Transverse colon (tissue), 4 donors: ENCODE measurements around the gene CEP104. TPM values are rescaled to one million over a fixed set of nuclear protein-coding genes. Genes with fewer than 3 reads are reported as not detected.

Experiments used
- DNase-seq: peaks from one replicate; pipeline ENCODE4 v3.0.0-alpha.2; 2019
- H3K27ac ChIP-seq, 4 donors: fragments of 200-600 bp; sonication (generic); 2 replicates each; pipeline ENCODE4 v1.5.1; 2016 to 2018; ENCODE audit warnings: inconsistent platforms in 4 of 4
- H3K27me3 ChIP-seq: fragments of 200-600 bp; sonication (generic); 2 replicates; pipeline ENCODE4 v1.5.1; 2017; ENCODE audit warnings: inconsistent platforms
- H3K36me3 ChIP-seq, 4 donors: fragments of 200-600 bp; sonication (generic); 2 replicates each; pipeline ENCODE4 v1.5.1; 2017 to 2019; ENCODE audit warnings: inconsistent platforms in 4 of 4
- H3K4me1 ChIP-seq, 4 donors: fragments of 200-600 bp; sonication (generic); 2 replicates each; pipeline ENCODE4 v1.5.1; 2017 to 2020; ENCODE audit warnings: inconsistent platforms in 4 of 4
- H3K4me3 ChIP-seq, 4 donors: fragments of 200-600 bp; sonication (generic); 1 replicate in 1 of 4; 2 replicates in 3 of 4; pipeline versions ENCODE4 v1.5.1 to v1.6.1; 2017 to 2019; ENCODE audit warnings: inconsistent platforms in 4 of 4
- H3K9me3 ChIP-seq, 2 donors: fragments of 200-600 bp; sonication (generic); 2 replicates each; pipeline ENCODE4 v1.5.1; 2017 to 2019; ENCODE audit warnings: inconsistent platforms in 2 of 2
- EP300 ChIP-seq: sonication (generic); formaldehyde crosslinking; IDR thresholded peaks from one replicate; pipeline ENCODE4 v1.6.1; 2017; ENCODE audit warnings: antibody characterized with exemption, low read depth
- POLR2A ChIP-seq: fragments of 450-650 bp; IDR thresholded peaks from one replicate; pipeline ENCODE4 v1.6.1; 2016; ENCODE audit warnings: antibody characterized with exemption, mild to moderate bottlenecking, moderate library complexity
- POLR2AphosphoS5 ChIP-seq, 3 donors: sonication (generic); formaldehyde crosslinking; IDR thresholded peaks; one replicate each; pipeline ENCODE4 v1.6.1; 2016; ENCODE audit warnings: antibody characterized with exemption in 3 of 3
- WGBS, 2 donors: methylation state at CpG; one replicate each; pipeline ENCODE4 v1.1.5; 2018; ENCODE audit warnings: low coverage in 1 of 2; 5-methylcytosine and 5-hydroxymethylcytosine counted together
- in situ Hi-C, 4 donors: fragments of 200-750 bp; cut with MboI; loops; one replicate each; pipeline versions ENCODE4 v1.15.0 to v1.15.1; 2017; ENCODE audit warnings: low sequenced_read_pairs in 3 of 4, low pct_ligation_motif_present in 1 of 4, low pct_unique_long_range_greater_than_20kb in 1 of 4
- intact Hi-C: fragments of 100-400 bp; cut with DNase I; formaldehyde crosslinking; loops from one replicate; pipeline ENCODE4 v1.15.1; 2023; ENCODE audit warnings: low total_unique reads
- total RNA-seq, 4 donors: library from RNA; depleted of rRNA; stranded (reverse); fragments of >200 nt; gene quantifications; one replicate each; pipeline ENCODE4 v1.1.0, GENCODE V29; 2016
- TF ChIP-seq, protein P1 (sequence below), 5 experiments: fragments of 200-600 bp in 3 of 5; fragments of 450-650 bp in 2 of 5; sonication (generic) in 3 of 5; IDR thresholded peaks; 1 replicate in 2 of 5; 2 replicates in 3 of 5; pipeline ENCODE4 v1.5.1; 2016 to 2017; ENCODE audit warnings: antibody characterized with exemption in 5 of 5, inconsistent platforms in 3 of 5, mild to moderate bottlenecking in 2 of 5, moderate library complexity in 1 of 5

The CEP104 gene
- total RNA-seq, result 10 to 100 TPM; 34.4 to 57.7 (median 43.5) TPM

DNA sequence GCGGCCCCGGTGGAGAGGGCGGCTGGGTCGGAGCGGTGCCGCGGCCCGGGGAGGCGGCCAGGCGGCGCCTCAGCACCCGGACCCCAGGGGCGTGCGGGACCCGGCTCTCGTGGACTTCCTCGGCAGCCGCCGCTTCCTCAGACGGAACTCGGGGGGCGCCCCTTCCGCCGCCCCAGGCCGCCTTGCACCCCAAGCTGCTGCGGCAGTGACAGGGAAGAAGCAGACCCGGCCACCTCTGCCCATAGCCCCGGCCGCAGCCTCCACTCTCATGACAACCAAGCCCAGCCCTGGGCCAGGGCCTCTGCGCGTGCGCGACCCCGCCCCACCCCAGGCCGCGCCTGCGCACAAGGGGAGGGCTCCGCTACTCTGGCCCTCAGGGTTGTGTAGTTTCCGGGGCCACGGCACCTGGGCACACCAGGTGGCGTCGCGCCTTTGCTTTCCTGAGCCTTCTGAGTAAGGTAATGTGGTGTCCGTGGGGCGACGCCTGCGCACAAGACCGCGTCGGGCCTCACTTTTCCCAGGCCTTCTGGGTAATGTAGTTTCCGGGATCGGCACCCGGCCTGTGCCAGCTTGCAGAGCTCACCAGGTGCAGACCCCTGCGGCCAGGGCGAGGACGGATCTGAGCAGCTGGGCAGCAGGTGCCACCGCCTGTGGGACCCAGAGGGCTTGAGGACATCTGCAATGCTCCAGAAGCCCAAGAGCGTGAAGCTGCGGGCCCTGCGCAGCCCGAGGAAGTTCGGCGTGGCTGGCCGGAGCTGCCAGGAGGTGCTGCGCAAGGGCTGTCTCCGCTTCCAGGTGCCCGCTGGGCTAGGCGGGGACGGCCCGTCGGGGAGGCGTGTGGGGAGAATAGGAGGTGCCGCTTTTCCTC lies at the start of gene CEP104, which contains the start of gene DFFB:
Gene CEP104, minus strand, starts transcription at position 289 of the 868 bp plus-strand sequence. CDS start 4,804 bp downstream, outside the sequence.
Gene DFFB, plus strand, starts transcription at position 554 of the 868 bp plus-strand sequence. Its CDS starts 128 bp downstream, at position 682.
- H3K27me3 ChIP-seq, result no peaks in the 10 kb centered on the region
- H3K4me3 ChIP-seq, result peak within 1 kb of the TSS; percentile 68 to 91 (median 85)
- intact Hi-C loops (no loop called here), in situ Hi-C loops (no loop called here)
- H3K36me3 ChIP-seq, result no peaks in the 10 kb centered on the region
- WGBS, 2 donors, result 1% methylated on average over 45 of the region's 73 CpGs; no CpG with 5 or more reads in 1 of the 2 donors
- peak; percentile 97 for DNase-seq
- no peaks in the 10 kb centered on the region for H3K9me3 ChIP-seq
- H3K27ac ChIP-seq, result peak within 1 kb of the TSS; percentile 78 to 88 (median 83)
- TF ChIP-seq, protein P1, sequence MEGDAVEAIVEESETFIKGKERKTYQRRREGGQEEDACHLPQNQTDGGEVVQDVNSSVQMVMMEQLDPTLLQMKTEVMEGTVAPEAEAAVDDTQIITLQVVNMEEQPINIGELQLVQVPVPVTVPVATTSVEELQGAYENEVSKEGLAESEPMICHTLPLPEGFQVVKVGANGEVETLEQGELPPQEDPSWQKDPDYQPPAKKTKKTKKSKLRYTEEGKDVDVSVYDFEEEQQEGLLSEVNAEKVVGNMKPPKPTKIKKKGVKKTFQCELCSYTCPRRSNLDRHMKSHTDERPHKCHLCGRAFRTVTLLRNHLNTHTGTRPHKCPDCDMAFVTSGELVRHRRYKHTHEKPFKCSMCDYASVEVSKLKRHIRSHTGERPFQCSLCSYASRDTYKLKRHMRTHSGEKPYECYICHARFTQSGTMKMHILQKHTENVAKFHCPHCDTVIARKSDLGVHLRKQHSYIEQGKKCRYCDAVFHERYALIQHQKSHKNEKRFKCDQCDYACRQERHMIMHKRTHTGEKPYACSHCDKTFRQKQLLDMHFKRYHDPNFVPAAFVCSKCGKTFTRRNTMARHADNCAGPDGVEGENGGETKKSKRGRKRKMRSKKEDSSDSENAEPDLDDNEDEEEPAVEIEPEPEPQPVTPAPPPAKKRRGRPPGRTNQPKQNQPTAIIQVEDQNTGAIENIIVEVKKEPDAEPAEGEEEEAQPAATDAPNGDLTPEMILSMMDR (IDR thresholded peaks at IDR 0.05), result peak in 4 of 5 experiments; percentile 11 to 51 (median 30)
- TF ChIP-seq POLR2A, result peak; percentile 74
- TF ChIP-seq POLR2AphosphoS5 (IDR thresholded peaks at IDR 0.05), result peak; percentile 76 to 88 (median 77)
- no peak for TF ChIP-seq EP300
- H3K4me1 ChIP-seq, result peaks cover 14 to 27% (median 23%) of the 10 kb centered on the region in 4 donors

DNA sequence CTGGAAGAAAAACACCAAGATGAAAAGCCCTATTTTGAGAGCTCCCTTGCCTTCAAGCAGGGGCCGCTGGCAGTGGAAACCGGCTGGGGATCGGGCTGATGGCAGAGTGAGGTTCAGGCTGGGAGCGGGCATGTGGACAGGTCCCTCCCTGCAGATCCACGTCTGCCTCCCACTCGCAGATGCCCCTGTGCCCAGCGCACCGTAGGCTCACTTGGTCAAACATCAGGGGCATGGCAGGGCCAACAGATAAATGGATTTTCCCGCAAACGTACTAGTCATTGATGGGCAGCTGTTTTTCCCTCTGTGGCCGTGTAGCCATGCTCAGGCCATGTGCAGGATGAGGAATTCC lies 49.6 kb upstream of the CEP104 start:
- Histone ChIP-seq H3K9me3 (no peaks in the 10 kb centered on the region), H3K36me3 (no peaks in the 10 kb centered on the region), H3K27ac (no peak overlapping the region), H3K4me1 (peaks cover 0 to 18% (median 11%) of the 10 kb centered on the region in 4 donors), H3K27me3 (no peaks in the 10 kb centered on the region), H3K4me3 (no peak overlapping the region)
- no peak for DNase-seq
- intact Hi-C loops (no loop called here), in situ Hi-C loops (no loop called here)
- WGBS, 2 donors, result 90% methylated on average over 11 of the region's 11 CpGs; no CpG with 5 or more reads in 1 of the 2 donors
- no peak for TF ChIP-seq POLR2A
- TF ChIP-seq, protein P1 (IDR thresholded peaks at IDR 0.05), result no peak
- no peak for TF ChIP-seq EP300

DNA sequence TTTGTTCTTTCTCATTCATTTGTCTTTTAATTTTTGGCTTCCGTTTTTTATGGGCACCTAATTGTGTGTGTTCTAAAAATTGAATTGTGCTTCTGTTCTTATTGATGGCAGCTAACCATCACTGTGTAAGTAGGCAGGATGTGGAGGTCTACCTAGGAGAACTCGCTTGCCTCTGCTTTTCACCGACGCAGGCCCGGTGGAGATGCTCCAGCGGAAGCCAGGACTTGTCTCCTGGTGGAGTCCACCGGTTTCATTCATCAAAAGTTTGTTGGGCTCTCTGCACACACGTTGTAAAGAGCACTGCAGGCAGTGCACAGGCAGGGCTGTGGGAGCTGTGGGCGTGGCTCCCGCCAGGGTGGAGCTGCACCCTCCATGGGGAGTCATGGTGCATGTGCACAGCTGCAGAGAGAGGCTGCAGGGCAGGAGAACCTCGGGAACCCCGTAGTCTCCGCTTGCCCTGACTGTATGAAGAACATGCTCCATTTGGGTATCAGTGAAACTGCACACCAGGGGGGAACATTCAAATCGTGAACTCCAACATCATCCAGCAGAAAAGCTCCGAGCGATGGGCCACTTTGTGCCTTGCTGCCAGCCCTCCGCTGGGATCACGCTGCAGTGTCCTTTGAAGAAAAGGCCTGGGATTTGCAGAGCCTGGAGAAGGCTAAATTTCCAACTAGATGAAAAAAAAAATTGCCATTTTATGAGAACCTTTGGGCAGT lies 49.1 kb upstream of the CEP104 start:
- Histone ChIP-seq H3K4me3 (no peak overlapping the region), H3K27ac (no peak overlapping the region), H3K27me3 (no peaks in the 10 kb centered on the region), H3K9me3 (no peaks in the 10 kb centered on the region), H3K36me3 (no peaks in the 10 kb centered on the region), H3K4me1 (peaks cover 0 to 21% (median 12%) of the 10 kb centered on the region in 4 donors)
- intact Hi-C loops, result no loop called here
- in situ Hi-C loops, result no loop called here
- DNase-seq, result no peak
- TF ChIP-seq POLR2A (no peak), POLR2AphosphoS5 (IDR thresholded peaks at IDR 0.05) (no peak), EP300 (no peak)
- TF ChIP-seq, protein P1 (IDR thresholded peaks at IDR 0.05), result no peak
- WGBS, 2 donors, result 78 to 97% methylated on average over 4 to 18 of the region's 18 CpGs

DNA sequence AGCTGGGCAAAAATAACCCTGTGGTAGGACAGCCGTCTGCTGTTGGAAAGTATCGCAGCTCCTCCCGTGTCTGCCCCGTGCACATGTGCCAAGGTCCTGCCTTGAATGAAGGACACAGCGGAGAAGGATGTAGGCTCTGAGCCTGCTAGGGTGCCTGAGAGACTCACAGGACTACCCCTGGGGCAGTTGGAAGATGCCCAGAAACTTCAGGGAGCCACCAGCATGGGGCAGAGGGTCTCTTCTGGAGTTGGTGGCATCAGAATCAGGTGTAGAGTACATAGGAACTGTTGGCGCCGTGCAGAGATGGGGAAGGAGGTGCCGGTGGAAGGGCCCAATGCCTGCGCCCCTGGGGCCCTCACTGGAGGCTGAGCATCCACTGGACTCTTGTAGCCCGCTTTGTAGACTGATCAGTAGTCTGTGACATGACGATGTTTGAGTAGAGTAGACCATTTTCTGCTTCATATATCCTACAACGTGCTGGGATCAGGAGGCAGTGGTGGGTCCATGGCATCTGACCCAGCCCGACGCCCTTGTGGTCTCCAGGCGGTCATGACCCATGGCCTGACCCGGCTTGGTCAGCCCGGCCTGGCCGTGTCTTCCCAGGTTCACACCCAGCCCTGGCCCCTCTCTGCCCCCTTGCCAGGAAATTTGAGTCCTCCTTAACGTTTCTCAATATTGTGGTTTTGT lies 48.4 kb upstream of the CEP104 start:
- in situ Hi-C loops, result no loop called here

More for the DNA sequence above, 48.4 kb upstream of the CEP104 start:
- Histone ChIP-seq H3K27me3 (no peaks in the 10 kb centered on the region), H3K9me3 (no peaks in the 10 kb centered on the region), H3K4me1 (peaks cover 0 to 19% (median 12%) of the 10 kb centered on the region in 4 donors), H3K27ac (no peak overlapping the region), H3K36me3 (no peaks in the 10 kb centered on the region), H3K4me3 (no peak overlapping the region)
- TF ChIP-seq POLR2A (no peak), POLR2AphosphoS5 (IDR thresholded peaks at IDR 0.05) (no peak), EP300 (no peak)
- TF ChIP-seq, protein P1 (IDR thresholded peaks at IDR 0.05), result no peak
- intact Hi-C loops, result no loop called here
- no peak for DNase-seq
- 90 to 91% methylated on average over 8 to 19 of the region's 19 CpGs for WGBS, 2 donors
